Measurements from ENCODE around the gene PAK4.

Gene PAK4

DNA sequence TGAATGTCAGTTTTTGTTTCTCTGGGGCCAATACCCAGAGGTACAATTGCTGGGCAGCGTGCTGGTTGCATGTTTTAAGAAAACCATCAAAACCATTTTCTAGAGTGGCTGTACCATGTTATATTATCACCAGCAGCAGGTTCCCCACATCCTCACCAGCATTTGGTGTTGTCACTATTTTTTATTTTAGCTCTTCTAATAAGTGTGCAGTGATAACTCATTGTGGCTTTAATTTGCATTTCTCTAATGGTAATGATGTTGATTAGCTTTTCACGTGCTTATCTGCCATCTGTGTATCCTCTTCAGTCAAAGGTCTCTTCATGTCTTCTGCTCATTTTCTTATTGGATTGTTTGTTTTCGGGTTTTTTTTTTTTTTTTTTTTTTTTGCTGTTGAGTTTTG is 21.9 kb downstream of the PAK4 start:
- DNase-seq, result no peak

DNA sequence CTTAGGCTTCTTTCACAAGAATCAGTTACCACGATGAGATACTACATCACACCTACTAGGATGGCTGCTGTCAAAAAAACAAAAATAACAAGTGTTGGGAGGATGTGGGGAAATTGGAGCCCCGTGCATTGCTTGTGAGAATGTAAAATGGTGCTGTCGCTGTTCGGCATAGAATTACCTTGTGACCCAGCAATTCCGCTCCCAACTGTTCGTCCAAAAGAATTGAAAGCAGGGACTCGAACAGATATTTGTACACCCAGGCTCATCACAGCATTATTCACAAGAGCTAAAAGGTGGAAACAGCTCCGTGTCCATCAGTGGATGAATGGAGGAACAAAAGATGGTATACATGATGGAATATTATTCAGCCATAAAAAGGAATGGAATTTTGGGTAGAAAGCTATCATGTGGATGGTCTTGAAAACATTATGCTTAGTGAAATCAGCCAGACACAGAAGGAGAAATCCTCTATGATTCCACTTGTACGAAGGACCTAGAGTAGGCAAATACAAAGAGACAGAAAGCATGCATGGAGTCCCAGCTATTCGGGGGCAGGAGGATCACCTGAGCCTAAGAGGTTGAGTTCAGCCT is 23.4 kb downstream of the PAK4 start:
- DNase-seq, result no peak

DNA sequence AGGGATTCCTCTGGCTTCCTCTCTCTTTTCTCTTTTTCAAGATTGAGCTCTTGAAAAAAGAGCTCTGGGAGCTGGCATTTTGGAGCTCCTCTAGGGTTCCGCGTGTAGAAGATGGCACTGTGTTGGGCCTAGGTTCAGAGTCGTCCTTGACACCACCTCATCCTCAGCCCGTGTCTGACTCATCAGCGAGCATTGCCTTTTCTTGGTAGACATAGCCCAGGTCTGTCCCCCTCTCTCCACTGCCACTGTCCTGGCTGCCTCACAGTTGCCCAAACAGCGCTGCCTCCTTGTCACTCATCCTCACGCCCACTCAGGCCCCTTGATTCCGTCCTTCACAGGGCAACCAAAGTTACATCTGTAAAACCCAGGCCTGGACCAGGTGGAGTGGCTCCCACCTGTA is 24.6 kb downstream of the PAK4 start:
- no peak for DNase-seq

DNA sequence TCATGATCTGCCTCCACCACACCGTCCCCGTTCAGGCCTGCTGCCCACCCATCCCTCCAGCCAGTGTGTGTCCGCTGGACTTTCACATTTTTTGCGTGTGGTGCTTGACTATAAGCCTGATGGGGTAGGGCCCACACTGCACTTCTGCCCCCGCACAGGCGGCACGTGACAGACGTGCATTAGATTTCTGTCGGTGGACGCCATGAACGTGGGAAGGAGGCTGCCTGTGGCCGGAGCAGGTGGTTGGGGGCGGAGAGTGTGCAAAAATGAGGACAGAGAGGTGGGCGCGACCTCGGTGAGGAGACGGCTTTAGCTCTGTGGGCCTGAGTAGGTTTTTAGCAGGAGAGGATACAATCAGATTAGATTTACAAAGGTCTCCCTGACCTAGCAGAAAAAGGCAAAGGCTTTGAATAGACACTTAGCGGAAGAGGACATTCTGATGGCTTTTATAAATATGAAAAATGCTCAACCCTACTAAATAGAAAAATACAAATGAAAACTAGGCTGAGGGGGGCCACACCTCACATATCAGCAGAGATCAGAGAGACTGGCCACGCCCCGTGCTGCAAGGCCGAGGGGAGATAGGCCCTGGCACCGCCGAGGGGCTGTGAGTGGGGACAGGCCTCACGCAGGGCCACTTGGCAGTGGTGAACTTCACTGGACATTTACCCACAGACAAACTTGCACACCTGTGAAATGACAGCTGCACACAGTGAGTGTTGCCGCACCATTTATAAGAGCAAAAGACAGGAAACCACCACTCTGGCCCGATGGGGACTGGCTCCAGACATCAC is 25.4 kb downstream of the PAK4 start:
- DNase-seq, result peak; percentile 63

DNA sequence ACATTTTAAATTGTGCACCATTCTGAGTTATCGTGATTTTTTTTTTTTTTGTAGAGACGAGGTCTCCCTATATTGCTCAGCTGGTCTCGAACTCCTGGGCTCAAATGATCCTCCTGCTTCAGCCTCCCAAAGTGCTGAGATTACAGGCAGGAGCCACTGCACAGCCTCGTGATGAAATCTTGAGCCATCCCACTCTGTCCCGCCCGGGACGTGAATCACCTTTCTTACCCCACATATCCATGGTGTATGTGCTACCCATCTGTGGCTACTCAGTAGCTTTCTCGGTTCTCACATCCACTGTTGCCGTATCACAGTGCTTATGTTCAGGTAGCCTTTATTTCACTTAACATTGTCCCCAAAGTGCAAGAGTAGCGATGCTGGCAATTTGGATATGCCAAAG is 26.5 kb downstream of the PAK4 start:
- DNase-seq, result no peak

DNA sequence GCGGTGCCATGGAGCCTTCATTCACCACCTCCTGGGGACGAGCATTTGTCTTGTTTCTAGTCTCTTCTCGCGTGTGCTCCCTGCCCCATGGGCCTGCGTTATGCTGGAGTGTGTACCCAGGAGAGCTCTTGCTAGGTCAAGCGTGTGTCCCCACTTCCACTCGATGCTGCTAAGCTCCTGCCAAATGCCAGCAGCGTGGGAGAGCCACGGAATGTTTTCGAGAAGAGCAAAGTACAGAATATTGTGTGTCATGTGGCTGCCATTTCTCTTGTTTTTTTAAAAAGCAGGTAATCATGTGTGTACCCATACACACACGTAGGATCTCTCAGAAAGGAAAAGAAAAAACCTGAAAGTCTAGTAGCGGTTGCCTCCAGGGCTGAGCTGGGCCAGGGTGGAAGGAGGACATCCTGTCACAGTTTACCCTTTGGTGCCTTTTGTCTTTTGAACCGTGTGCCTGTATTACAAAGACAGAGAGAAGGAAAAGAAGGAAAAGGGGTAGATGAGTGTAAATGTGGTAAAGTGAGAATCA is 28.6 kb downstream of the PAK4 start:
- DNase-seq, result no peak

DNA sequence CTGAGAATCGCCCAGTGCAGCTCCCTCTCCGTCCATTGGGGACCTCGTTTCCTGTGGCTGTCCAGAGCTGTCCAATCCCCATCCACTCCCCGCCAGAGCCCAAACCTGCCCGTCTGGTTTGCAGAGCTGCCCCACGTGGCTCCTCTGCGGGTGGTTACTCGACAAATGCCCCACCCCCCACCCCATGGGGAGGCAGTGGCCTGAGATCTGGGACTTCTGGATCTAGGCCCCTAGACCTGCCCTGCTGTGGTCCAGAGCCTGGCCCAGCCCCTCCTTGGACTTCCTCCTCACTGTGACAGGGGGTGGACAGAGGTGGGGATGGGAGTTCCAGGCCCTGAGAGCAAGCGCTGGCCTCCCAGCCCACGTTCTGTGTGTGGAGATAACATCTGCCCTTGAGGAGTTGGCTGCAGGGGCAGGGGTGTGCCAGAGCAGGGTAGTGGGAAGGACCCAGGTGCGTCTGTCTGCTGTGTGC is 29.1 kb downstream of the PAK4 start:
- peak; percentile 58 for DNase-seq

DNA sequence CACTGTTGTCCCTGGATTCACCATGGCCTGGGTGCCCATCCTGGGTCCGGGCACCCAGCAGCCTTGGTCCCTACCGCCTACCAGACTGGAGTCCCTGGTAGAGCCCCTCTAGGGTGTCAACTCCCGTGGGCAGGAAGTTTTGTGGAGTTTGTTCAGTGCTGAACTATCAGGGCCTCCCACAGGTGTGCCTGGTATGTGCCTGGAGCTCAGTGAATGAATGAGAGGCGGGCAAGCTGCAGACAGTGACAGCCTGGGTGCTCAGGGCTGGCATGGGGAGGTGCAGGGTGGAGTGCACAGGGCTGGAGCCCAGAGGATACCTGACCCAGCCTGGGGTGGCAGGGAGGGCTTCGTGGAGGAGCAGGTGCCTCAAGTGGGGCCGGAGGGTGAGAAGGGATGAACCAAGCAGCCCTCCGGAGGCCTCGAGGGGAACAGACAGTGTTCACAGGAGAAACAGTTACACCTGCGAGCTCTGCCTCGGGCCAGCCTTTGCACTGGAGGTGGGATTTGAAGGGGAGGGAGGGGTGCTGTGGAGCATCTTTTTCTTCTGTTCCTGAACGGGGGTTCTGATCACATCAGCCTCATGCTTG is 29.6 kb downstream of the PAK4 start:
- DNase-seq, result no peak

DNA sequence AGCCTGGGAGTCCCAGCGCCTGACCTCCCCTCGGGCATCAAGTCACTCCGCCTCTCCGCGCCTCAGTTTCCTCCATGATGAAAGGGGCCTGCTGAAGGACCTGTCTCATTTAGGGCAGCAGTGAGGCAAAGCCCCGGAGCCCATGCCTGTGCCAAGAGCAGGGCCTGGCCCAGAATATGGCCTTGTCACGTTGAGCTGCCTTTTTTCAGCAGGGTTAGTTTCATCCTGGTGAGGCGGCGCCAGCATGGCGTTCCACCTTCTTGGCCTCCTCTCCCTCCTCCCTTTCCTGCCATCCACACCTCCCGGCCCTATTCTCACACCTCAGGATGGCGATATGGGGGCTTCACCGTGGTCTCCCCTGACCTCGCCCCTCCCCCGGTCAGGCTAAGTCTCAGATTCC is 30.2 kb downstream of the PAK4 start:
- no peak for DNase-seq

DNA sequence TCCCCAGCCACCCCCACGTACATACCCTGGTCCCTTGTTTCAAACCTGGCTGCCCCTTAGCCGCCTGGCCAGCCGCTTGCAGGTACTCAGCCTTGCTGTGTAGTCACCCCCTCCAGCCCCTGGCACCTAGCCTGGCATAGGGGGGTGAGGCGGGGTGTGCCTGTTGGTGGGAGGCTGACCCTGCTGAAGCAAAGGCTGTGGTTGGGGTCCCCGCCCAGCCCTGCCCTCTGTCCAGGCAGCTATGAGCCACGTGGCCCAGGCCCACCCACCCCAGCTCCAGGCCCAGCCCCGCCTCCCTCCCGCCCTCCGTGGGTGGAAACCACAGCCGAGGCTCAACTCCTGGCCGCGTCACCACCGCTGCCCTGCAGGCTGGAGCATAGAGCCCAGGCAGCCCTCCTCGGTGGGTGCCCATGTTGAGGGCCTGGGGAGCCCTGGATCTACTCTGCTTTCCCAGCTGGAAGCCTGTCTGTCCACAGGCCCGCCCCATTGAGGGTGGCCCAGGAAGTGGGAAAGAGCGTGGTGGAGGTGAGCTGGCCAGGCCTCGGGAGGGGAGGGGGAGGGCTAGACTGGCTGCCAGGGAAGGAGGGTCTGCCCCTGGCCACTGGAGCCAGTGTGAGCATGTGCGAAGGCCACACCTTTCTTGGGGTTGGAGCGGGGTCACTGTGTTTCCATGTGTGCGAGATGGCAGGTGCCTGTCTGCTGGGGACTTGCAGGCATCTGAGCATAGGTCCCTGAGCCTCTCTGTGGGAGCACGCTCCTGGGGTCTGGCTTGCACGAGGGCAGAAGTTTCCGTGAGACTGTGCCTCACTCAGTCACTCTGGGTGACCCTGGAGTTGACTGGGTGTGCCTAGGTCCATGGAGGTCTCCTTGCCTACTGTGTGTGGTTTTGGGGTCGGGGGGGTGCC is 31.0 kb downstream of the PAK4 start:
- DNase-seq, result peak; percentile 54

DNA sequence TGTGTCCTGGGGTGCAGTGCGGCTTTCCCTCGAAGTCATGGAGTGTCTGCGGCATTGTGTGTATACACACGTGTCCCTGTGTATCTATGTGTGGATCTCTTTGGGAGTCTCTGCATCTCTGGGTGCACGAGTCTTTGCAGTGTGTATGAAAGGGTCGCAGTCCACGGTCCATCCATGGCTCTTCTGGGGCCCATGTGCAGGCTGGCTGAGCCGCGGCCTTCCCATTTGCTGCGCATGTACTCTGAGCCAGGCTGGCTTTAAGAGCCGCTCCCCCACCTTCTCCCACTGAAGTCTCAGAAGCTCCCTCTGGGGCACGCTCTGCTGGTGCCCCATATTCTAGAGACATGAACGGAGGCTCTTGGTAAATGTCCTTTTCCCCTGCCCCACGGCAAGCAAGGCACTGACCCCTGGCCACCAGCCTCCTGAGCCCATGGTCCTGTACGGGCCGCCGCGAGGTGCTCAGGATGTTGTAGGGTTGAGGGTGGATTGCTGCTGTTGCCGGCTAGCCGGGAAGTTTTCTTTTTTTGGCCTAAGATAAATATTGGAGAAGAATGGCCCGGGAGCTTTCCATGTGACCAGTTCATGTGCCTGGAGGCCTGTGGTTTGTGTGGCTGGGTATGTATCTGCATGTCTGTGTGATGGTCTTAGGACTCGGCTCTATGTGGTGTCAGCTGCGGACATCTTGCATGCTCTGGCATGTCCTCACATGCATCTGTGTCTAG is 31.9 kb downstream of the PAK4 start:
- DNase-seq, result peak; percentile 35

DNA sequence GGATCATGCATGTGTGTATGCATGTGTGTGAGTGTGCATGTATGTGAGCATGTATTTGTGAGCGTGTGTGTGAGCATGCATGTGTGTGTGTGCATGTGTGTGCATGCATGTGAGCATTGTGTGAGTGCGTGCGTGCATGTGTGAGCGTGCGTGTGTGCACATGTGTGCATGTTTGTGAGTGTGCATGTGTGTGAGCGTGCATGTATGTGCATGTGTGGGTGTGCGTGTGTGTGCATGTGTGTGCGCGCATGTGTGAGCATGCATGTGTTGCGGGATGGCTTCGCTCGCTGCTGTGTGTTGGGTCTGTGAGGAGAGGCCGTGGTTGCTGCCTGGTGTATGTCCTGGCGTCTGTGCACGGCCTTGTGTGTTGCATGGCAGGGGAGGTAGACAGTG is 32.4 kb downstream of the PAK4 start:
- DNase-seq, result no peak

DNA sequence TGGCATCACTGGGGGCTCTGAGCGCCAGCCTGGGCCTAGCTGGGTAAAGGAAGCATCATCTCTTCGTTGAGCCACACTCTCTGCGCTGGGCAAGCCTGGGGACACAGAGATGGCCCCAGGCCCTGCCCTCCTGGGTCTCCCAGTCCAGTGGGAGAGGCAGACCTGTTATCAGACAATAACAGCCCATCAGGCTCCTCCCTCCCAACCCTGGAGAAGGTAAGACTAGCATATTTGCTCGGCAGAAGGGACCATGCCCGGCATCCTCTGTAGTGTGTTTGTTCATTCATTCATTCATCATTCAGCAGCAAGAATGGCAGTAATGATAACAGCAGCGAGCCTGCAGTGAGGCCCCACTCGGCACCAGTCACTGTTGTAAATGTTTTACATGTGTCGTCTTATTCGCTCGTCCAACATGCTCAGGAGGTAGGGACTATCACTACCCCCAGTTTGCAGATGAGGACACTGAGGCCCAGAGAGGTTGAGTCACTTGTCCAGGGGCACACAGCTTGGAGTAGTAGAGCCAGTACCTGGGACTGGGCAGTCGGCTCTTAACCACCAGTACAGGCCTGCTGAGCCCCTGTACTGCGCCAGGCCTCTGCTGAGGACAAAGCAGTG is 33.2 kb downstream of the PAK4 start:
- peak; percentile 48 for DNase-seq

DNA sequence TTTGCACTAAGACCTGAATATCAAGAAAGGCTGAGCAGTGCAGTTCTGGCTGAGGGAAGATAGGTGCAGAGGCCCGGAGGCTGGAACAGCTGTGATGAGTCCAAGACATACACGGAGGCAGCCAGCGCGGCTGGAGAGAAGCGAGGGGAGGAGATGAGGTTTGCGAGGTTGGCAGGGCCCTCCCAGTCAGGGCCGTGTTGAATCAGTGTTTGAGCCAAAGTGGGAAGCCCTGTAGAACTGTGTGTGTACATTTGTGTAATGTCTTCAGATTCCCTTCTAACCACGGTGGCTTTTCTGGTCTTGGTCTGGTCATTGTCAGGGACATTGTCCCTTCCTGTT is 34.9 kb downstream of the PAK4 start:
- peak; percentile 20 for DNase-seq

DNA sequence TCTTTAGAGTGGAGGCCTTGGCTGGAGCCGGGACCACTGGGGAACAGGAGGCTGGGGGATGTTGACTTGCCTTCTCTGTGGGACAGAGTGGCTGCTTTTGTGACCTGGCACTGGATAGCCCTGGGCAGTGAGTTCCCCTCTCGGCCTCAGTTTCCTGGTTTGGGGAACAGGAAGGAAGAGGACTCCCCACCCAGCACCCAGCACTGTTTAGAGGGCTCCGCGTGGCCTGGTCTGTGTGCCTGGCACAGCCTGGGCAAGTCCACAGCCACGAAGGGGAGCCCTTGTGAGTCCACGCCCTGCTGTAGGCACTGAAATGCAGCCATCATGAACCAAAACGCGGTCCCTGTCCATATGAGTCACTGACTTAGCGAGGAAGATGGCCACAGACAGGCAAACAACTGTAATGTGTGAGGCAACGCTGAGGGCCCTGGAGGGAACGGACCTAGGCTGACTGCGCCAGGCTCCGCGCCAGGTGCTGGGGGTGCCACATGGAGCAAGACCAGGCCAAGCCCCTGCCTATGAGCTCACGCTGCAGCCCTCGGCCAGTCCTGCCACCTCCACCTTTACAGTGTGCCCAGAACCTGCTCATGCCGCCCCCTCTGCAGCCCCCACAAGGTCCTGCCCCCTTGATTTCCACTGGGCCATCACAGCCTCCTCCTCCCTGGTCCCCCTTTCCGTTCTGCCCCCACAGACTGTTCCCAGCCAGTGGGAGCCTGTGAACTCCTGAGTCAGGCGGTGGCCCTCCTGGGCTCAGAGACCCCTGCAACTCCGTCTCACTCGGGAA is 35.5 kb downstream of the PAK4 start:
- no peak for DNase-seq

DNA sequence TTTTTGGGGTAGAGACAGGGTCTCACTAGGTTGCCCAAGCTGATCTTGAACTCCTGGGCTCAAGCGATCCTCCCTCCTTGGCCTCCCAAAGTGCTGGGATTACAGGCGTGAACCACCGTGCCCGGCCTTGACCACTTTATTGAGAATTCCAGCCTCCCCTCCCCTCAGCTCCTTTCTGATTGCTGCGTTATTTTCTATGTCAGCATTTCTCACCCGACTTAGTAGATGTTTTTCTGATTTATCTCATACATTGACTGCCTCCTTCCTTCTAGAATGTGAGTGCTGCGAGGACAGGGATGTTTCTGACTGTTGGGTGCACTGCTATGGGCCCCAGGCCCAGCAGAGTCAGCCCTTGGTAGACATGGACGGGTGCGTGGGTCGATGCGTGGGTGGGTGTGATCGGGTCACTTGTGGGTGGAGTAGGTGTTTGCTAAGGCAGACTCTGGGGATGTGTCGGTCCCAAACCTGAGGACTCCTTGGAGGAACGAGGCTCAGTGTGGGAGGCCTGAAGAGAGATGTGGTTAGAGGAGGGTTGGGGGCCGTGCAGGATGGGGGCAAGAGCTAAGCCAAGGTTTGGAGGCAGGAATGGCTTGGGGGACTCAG is 37.0 kb downstream of the PAK4 start:
- DNase-seq, result no peak

DNA sequence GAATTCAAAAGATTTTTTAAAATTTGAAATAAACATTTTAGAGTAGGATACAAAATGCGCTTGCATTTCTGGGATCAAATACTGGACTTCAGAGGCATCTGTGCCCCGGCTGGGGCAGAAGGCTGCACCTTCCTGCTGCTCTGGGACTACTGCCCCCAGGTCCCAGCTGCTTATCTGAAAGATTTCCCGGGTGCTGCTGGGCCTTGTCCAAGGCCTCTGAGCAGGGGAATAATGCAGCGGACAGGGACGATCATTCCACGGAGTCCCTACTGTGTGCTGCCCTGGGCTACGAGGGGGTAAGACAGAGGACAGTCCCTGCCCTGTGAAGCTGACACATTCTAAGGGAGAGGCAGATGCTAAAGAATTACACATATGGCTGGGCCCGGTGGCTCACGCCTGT is 38.0 kb downstream of the PAK4 start:
- no peak for DNase-seq

DNA sequence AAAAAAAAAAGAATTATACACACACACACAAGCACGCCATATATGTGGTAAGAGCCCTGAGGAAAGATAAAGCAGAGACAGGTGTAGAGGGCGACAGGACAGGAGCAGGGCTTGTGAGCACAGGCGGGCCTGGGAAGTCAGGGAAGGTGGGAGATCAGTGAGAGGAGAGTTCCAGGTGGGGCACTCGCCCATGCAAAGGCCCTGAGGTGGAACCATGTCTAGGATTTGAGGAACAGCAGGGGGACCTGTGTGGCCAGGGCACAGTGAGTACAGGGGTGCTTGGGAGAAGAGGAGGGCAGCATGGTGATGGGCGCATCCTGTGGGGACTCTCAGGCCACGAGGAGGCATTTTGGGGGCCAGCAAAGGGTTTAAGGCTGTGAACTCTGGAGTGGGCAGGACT is 38.7 kb downstream of the PAK4 start:
- no peak for DNase-seq

DNA sequence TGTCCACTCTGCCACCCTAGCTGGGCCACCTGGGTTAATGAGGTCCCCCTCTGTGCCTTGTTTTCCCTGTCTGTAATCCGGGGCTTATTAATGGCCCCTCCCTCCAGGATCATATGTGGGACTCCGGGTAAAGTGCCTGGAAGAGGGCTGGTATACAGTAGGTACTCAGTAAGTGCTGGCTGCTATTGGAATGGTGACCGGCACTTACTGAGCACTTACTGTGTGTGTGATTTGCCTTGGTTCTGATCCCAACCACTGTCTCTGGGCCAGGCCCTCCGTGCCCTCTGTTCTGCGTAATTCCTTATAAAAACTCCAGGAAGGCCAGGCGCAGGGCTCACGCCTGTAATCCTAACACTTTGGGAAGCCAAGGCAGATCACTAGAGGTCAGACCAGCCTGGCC is 40.3 kb downstream of the PAK4 start:
- DNase-seq, result no peak

DNA sequence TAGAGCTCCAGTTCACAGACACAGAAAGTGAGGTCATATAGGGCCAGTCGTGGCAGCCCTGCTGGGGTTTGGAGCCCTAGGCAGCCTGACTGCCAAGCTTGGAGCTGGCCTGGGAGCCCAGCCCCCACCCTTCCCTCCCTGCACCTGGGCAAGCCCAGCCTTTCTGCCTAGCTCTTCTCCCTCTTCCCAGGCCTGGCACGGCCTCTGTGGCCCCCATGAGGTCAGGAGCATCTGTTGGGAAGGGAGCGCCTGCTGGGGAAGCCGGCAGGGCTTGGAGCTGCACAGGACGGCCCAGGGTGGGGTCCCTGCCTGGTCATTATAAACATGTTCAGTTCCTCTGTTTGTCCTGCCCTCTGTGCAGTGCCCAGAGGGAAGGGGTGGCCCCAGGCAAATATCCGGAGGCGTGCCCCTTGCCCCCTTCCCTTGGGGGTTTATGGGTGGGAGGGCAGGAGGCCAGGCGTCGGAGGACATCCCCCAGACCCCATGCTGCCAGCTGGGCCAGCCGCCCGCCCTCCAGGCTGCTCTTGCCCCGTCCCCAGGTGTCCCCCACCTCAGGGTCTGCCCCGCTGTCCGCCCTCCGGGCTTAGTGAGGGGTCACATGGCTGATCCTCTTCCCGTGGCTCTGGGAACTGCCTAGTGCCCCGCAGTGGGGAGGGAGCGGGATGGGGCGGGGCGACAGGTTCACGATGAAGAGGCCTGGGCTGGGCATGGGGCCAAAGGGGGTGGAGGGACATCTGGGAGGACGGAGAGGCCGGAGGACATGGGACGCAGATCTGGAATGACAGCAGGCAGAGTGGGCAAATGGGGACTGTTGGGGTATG is 41.2 kb downstream of the PAK4 start:
- DNase-seq, result no peak
